ENCODE results near the gene RAD51B. TPM values are rescaled to one million over a fixed set of nuclear protein-coding genes. Genes with fewer than 3 reads are reported as not detected.

Gene RAD51B
- total and polyA plus RNA-seq, 2 donors (not counting 1 experiment from before 2014, with no cell fraction given): 4.6 to 16.3 TPM

GRCh38 chr14:67857778-67858350 is 38.3 kb downstream of the RAD51B start:
- Histone ChIP-seq H3K4me2 (ENCODE audit: extremely low read depth, insufficient read depth, low read length) (no peak overlapping the region), H3K4me3 (replicated peaks in 1 of 4; ENCODE audit: control extremely low read depth in 1 of 4, insufficient read depth in 1 of 4, low read depth in 3 of 4, low read length in 4 of 4) (no peak overlapping the region), H3K4me1 (ENCODE audit: control insufficient read depth, extremely low read depth, insufficient read depth, low read length) (no peaks in the 10 kb centered on the region), H3K27me3 (ENCODE audit: control insufficient read depth, insufficient read depth, low read length) (no peaks in the 10 kb centered on the region), H3K9ac (ENCODE audit: insufficient read depth, low read length) (no peak overlapping the region), H3K36me3 (ENCODE audit: control insufficient read depth, insufficient read depth, low read length) (no peaks in the 10 kb centered on the region), H3K79me2 (ENCODE audit: control insufficient read depth, insufficient read depth, low read length) (no peaks in the 10 kb centered on the region), H3K9me3 (ENCODE audit: control insufficient read depth, insufficient read depth, low read depth, low read length) (no peaks in the 10 kb centered on the region), H3K27ac (ENCODE audit: insufficient read depth, low read length) (no peak overlapping the region), H2AFZ (ENCODE audit: low read length) (no peak overlapping the region), H4K20me1 (ENCODE audit: control insufficient read depth, extremely low read depth, insufficient read depth, low read length) (no peaks in the 10 kb centered on the region)
- TF ChIP-seq, protein P1, sequence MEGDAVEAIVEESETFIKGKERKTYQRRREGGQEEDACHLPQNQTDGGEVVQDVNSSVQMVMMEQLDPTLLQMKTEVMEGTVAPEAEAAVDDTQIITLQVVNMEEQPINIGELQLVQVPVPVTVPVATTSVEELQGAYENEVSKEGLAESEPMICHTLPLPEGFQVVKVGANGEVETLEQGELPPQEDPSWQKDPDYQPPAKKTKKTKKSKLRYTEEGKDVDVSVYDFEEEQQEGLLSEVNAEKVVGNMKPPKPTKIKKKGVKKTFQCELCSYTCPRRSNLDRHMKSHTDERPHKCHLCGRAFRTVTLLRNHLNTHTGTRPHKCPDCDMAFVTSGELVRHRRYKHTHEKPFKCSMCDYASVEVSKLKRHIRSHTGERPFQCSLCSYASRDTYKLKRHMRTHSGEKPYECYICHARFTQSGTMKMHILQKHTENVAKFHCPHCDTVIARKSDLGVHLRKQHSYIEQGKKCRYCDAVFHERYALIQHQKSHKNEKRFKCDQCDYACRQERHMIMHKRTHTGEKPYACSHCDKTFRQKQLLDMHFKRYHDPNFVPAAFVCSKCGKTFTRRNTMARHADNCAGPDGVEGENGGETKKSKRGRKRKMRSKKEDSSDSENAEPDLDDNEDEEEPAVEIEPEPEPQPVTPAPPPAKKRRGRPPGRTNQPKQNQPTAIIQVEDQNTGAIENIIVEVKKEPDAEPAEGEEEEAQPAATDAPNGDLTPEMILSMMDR (conservative IDR thresholded peaks at IDR 0.05 in 1 of 2, IDR thresholded peaks at IDR 0.05 in 1 of 2; ENCODE audit: low read depth in 1 of 2, low read length in 2 of 2): no peak
- no peak for TF ChIP-seq EZH2 (IDR thresholded peaks at IDR 0.05; ENCODE audit: low read length, missing control alignments)
- DNase-seq (ENCODE audit: low read depth in 2 of 2): no peak

- TF ChIP-seq, protein P1 (conservative IDR thresholded peaks at IDR 0.05 in 1 of 2, IDR thresholded peaks at IDR 0.05 in 1 of 2; ENCODE audit: low read depth in 1 of 2, low read length in 2 of 2): no peak
- TF ChIP-seq EZH2 (IDR thresholded peaks at IDR 0.05; ENCODE audit: low read length, missing control alignments): no peak
- Histone ChIP-seq H3K27ac (ENCODE audit: insufficient read depth, low read length) (no peak overlapping the region), H3K9me3 (ENCODE audit: control insufficient read depth, insufficient read depth, low read depth, low read length) (no peaks in the 10 kb centered on the region)
These were observed 39.7 kb downstream of the RAD51B start for GRCh38 chr14:67859169-67859749.

DNA sequence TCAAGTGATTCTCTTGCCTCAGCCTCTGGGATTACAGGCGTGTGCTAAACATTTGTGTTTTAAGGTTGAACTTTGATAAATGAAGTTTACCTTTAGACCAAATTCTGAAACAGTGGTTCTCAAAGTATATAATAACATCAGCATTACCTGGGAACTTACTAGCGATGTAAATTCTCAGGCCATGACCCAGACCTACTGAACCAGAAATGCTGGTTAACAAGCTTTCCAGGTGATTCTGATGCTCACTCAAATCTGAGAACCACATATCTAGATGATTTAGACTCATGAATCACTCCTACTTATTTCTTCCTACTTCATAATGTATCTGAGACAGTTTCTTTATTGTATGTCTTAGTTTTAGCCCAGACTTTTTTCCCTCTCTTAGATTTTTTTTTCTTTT is 43.6 kb downstream of the RAD51B start:
- H4K20me1 ChIP-seq (ENCODE audit: control insufficient read depth, extremely low read depth, insufficient read depth, low read length): no peaks in the 10 kb centered on the region
- no peaks in the 10 kb centered on the region for H3K36me3 ChIP-seq (ENCODE audit: control insufficient read depth, insufficient read depth, low read length)
- no peak for TF ChIP-seq EZH2 (IDR thresholded peaks at IDR 0.05; ENCODE audit: low read length, missing control alignments)
- no peaks in the 10 kb centered on the region for H3K79me2 ChIP-seq (ENCODE audit: control insufficient read depth, insufficient read depth, low read length)
- no peaks in the 10 kb centered on the region for H3K9me3 ChIP-seq (ENCODE audit: control insufficient read depth, insufficient read depth, low read depth, low read length)
- no peak overlapping the region for H2AFZ ChIP-seq (ENCODE audit: low read length)
- no peak overlapping the region for H3K4me2 ChIP-seq (ENCODE audit: extremely low read depth, insufficient read depth, low read length)
- H3K27me3 ChIP-seq (ENCODE audit: control insufficient read depth, insufficient read depth, low read length): no peaks in the 10 kb centered on the region
- H3K4me1 ChIP-seq (ENCODE audit: control insufficient read depth, extremely low read depth, insufficient read depth, low read length): no peaks in the 10 kb centered on the region
- no peak for DNase-seq (ENCODE audit: low read depth in 2 of 2)
- H3K4me3 ChIP-seq (replicated peaks in 1 of 4; ENCODE audit: control extremely low read depth in 1 of 4, insufficient read depth in 1 of 4, low read depth in 3 of 4, low read length in 4 of 4): no peak overlapping the region
- H3K9ac ChIP-seq (ENCODE audit: insufficient read depth, low read length): no peak overlapping the region
- no peak overlapping the region for H3K27ac ChIP-seq (ENCODE audit: insufficient read depth, low read length)

More at GRCh38 chr14:67859169-67859749, 39.7 kb downstream of the RAD51B start:
- Histone ChIP-seq H3K4me2 (ENCODE audit: extremely low read depth, insufficient read depth, low read length) (no peak overlapping the region), H3K27me3 (ENCODE audit: control insufficient read depth, insufficient read depth, low read length) (no peaks in the 10 kb centered on the region), H3K79me2 (ENCODE audit: control insufficient read depth, insufficient read depth, low read length) (no peaks in the 10 kb centered on the region), H3K4me1 (ENCODE audit: control insufficient read depth, extremely low read depth, insufficient read depth, low read length) (no peaks in the 10 kb centered on the region), H4K20me1 (ENCODE audit: control insufficient read depth, extremely low read depth, insufficient read depth, low read length) (no peaks in the 10 kb centered on the region), H3K9ac (ENCODE audit: insufficient read depth, low read length) (no peak overlapping the region), H3K4me3 (replicated peaks in 1 of 4; ENCODE audit: control extremely low read depth in 1 of 4, insufficient read depth in 1 of 4, low read depth in 3 of 4, low read length in 4 of 4) (no peak overlapping the region), H3K36me3 (ENCODE audit: control insufficient read depth, insufficient read depth, low read length) (no peaks in the 10 kb centered on the region), H2AFZ (ENCODE audit: low read length) (no peak overlapping the region)
- DNase-seq (ENCODE audit: low read depth in 2 of 2): no peak
